Activated CD8-positive, alpha-beta memory T cell treated with anti-CD3 and anti-CD28 coated beads for 1 hour (primary cell): ENCODE data around the gene MBD1.
A peak's percentile ranks its signal among the peaks of the same experiment; 100 is the strongest.
"Not testable (repeated sequence)": the region's sequence is repeated elsewhere in the genome, so short reads cannot be mapped to it uniquely, and the experiment has no call there.

Experiments
- DNase-seq, 2 donors: peaks; one replicate each; pipeline ENCODE4 v3.0.0-alpha.2; 2020; ENCODE audit warnings: low read depth in 1 of 2; ENCODE audit errors: extremely low read depth in 1 of 2

MBD1 gene

GRCh38 chr18:50281295-50281971 lies at the start of gene MBD1:
Gene MBD1, minus strand, starts transcription at chr18:50281523. Its CDS starts 1,531 bp downstream, at chr18:50279992.
- DNase-seq = peak; percentile 93 to 94

GRCh38 chr18:50330176-50330575 lies 48.9 kb upstream of the MBD1 start:
- DNase-seq = no peak

GRCh38 chr18:50327983-50328382 lies 46.7 kb upstream of the MBD1 start:
- no peak for DNase-seq

GRCh38 chr18:50320719-50321118 lies 39.4 kb upstream of the MBD1 start:
- DNase-seq = no peak

GRCh38 chr18:50315100-50315871 lies 34.0 kb upstream of the MBD1 start:
- no peak for DNase-seq

- no peak for DNase-seq
These were observed 32.6 kb upstream of the MBD1 start for GRCh38 chr18:50313873-50314460.

GRCh38 chr18:50313031-50313607 lies 31.8 kb upstream of the MBD1 start:
- no peak for DNase-seq

GRCh38 chr18:50312296-50313030 lies 31.1 kb upstream of the MBD1 start:
- no peak for DNase-seq

GRCh38 chr18:50311650-50312049 lies 30.3 kb upstream of the MBD1 start:
- DNase-seq = no peak

GRCh38 chr18:50310080-50310479 lies 28.8 kb upstream of the MBD1 start:
- no peak for DNase-seq

- DNase-seq = not testable (repeated sequence)
These were observed 27.5 kb upstream of the MBD1 start for GRCh38 chr18:50308851-50309250.

- peak; percentile 78 to 81 for DNase-seq
These were observed 26.6 kb upstream of the MBD1 start for GRCh38 chr18:50307738-50308470.

GRCh38 chr18:50307400-50307737 lies 26.0 kb upstream of the MBD1 start:
- no peak for DNase-seq

GRCh38 chr18:50306944-50307343 lies 25.6 kb upstream of the MBD1 start:
- DNase-seq = no peak

GRCh38 chr18:50301074-50301473 lies 19.8 kb upstream of the MBD1 start:
- no peak for DNase-seq

GRCh38 chr18:50299626-50300388 lies 18.5 kb upstream of the MBD1 start:
- DNase-seq = no peak

GRCh38 chr18:50298443-50299284 lies 17.3 kb upstream of the MBD1 start:
- DNase-seq = no peak

- peak in 1 of 2 donors; percentile 41 for DNase-seq
These were observed 16.5 kb upstream of the MBD1 start for GRCh38 chr18:50297621-50298442.
